HG03571 (cell line): Measurements from ENCODE around the gene TPCN2.

Source experiments
- ATAC-seq: cut with Tn5 transposase; IDR thresholded peaks from one replicate; pipeline ENCODE4 v1.9.1; 2021; ENCODE audit not compliant: unreplicated experiment

TPCN2 gene

DNA sequence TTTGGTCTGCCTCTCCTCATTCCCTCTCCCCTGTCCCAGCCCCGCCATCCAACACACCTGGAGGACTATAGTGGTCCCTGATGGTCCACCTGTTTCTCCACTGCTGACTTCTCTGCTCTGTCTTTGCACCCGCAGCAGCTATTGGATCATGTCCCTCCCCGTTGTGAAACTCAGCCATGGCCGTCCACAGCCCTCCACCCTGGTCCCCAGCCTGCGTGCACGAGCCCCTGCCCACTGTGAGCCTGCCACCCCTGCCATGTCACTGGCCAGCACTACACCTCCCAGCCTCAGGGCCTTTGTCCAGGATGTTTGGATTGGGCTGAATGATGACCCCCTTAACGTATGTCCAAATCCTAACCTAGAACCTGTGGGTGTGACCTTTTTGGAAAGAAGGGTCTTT lies 59.3 kb downstream of the TPCN2 start:
- no peak for ATAC-seq

GRCh38 chr11:69108559-69108958 lies 59.8 kb downstream of the TPCN2 start:
- no peak for ATAC-seq

DNA sequence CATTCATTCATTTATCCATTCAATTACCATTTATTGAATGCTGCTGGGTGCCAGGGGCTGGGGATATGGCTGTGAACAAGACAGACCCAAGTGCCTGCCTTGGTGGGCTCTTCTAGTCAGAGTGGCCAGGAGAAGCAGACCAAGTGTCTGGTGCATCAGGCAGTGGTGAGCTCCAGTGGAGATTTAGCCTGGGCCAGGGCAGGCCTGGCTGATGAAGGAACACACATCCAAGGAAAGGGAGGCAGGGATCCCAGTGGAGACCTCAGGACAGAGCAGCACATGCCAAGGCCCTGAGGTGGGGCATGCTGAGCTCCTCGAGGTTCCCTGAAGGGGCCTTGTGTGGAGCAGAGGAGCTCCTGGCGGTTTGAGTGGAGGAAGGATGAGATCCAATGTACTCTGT lies 60.4 kb downstream of the TPCN2 start:
- no peak for ATAC-seq

DNA sequence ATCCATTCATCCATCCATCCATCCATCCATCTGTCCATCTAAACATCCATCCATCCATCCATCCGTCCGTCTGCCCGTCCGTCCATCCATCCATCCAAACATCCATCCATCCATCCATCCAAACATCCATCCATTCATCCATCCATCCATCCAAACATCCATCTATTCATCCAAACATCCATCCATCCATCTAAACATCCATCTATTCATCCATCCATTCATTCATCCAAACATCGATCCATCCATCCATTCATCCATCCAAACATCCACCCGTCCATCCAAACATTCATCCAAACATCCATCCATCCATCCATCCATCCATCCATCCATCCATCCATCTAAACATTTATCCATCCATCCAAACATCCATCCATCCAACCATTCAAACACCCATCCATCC lies 61.7 kb downstream of the TPCN2 start:
- no peak for ATAC-seq

- no peak for ATAC-seq
These were observed 63.2 kb downstream of the TPCN2 start for GRCh38 chr11:69111624-69112542.

DNA sequence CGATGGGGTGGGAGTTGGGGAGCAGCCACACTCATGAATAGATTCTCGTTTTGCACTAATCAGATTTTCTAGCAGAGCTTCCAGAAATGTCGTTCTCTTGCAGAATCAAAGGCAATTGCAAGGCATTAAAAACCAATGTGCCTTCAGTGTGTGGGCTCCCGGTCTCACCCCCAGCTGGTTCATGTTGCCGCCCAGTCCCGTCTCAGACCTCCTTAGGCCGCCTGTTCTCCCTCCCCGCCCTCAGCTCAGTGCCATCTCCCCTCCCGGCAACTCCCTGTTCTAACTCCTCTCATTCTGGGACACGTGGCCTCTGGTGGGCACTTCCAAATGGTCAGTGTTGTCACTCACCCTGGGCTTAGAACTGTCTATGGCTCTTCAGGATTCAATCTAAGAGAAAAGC lies 64.5 kb downstream of the TPCN2 start:
- no peak for ATAC-seq

DNA sequence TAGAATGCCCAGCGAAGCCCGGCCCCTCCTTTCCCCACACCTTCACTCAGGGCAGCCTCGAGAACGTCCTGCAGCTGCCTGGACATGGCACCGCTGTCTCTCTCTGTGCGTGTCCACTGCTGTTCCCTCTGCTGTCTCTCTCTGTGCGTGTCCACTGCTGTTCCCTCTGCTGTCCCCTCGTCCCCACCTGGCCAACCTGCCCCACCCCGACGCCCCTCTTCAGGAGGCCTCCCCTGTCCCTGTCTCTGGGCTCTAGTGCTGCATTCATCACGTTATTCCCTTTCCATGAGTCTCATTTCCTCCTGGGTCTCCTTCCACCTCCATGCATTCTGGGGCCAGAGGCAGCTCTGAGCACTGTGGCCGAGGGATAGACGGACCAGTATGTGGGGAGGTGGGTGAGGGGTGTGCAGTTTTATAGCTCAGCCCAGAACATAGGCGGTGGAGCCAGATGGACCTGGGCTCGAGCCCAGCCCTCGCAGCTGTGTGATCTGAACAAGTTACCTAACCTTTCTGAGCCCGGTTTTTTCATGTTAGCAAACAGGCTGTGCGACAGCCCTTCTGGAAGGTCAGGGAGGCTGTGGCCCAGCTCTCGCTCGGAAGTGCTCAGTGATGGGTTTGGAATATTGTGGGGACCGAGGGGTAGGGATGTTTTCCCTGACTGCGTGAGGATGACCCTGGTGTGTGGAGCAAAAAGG lies 65.1 kb downstream of the TPCN2 start:
- ATAC-seq = no peak

DNA sequence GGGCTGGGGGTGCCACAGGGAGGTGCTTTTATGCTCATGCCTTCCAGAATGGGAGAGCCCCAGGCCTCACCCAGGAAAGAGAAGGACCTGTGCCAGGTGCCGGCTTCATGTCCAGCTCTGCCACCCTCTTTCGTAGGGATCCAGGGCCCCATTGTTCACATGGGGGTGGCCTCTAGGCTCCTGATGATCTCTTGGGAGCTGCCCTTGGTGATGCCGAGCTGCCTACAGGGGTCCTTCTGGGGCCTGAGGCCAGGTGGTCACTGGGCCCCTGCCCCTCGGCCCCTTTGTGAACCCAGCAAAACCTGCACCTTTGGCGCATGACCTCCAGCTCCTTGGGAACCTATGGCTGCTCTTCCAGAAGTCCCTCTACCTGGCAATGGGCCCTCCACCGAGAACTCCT lies 65.6 kb downstream of the TPCN2 start:
- no peak for ATAC-seq

DNA sequence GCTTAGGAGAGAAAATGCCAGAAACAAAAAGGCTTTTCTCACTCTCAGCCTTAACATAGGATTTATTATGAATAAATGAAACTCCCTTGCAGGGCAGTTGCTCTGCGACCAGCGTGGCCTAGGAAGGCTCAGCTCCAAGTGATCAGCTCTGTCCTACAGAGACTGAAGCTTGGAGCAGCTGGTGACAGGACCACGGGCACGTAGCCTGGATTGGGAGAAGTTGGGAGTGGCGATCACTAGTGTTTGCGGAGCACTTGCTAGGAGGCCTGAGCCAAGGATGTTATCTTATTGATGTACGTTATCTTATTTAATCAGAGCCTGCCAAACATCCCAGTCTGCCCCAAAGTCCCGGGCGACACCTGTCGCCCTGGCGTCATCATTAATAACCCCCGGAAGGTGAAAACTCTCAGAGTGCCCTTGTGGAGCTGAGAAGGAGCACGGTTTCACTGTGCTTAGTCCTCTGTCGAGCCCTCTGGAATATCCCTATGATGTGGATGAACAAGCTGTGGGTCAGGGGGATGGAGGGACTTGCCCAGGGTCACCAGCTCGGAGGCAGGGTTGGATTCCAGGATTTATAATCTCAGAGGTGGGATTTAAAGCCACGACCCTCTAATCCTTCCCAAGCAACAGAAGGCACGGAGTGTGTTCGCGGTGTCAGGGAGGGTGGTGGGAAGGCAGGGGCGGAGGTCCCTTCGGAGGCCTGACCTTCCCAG lies 66.2 kb downstream of the TPCN2 start:
- ATAC-seq = no peak

DNA sequence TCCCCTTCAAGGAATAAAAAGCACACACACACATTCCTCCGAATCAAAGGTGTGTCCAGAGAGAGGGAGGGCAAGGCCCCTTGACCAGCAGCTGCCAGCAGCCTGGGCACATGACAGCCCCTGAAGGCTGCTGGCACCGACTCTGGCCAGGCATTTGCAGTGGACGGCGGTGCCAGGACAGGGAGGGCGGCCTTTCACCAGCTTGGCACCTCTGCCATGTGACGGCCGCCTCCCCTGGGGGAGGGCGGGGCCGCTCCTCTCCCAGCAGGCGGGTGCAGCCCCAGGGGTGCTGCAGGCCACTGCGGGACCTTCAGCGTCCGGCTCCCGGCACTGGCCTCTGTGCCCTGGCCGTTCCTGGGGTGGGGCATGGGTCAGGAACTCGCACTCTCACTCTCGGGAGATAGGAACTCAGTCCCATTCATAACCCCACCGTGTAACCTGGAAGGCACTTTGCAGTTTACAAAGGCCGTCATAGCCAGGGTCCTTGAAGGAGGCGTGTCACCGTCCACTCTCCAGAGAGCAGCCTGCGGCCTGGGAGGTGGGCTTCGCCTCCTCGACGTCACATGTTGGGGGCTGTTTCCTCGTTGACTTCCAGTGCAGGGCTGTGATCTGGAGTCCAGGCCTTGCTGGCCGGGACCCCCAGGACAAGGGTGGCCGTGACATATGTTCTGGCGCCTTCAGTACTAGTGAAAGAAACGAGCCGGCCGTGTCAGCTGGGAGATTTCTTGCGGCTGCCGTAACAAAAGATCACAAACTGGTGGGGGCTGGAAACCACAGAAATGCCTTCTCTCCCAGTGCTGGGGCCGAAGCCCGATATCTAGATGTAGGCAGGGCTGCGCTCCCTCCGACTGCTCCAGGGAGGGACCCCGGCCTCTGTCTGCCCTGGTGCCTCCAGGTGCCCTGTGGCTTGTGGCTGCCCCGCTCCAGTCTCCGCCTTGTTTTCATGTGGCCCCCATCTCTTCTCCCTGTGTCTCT lies 67.1 kb downstream of the TPCN2 start:
- ATAC-seq = no peak

DNA sequence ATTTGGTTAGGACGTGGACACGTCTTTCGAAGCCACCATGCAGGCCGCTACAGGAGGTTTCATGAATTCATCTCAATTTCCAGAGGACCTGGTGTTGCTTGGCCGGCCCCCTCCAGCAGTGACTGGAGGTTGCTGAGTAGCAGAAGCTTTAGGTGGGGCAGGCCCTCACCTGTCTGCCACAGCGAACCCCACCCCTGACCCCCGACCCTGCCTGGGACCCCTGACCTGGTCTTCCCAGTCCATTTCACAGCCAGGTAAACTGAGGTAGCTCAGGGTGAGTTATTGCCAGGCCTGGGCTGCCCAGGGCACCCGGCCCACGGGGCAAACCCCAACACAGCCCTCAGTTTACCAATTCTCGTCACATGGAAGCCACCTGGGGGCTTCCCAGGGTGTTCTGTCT lies 67.9 kb downstream of the TPCN2 start:
- no peak for ATAC-seq

- no peak for ATAC-seq
These were observed 70.5 kb downstream of the TPCN2 start for GRCh38 chr11:69119190-69119589.

- no peak for ATAC-seq
These were observed 71.6 kb downstream of the TPCN2 start for GRCh38 chr11:69120096-69120875.

DNA sequence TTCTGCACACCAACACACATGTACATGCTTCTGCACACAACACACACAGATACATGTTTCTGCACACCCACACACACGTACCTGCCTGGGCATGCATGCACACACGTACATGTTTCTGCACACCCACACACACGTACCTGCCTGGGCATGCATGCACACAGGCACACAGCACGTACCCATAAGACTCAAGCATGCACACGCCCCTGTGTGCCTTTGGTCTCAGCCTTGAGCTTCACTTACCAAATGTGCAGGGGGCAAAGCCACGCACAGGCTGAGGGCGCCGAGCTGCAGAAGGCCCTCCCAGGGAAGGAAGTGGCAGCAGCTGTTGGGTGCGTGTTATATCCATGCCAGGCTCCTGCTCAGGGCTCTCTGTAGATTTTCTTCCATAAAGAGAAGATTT lies 72.3 kb downstream of the TPCN2 start:
- no peak for ATAC-seq

DNA sequence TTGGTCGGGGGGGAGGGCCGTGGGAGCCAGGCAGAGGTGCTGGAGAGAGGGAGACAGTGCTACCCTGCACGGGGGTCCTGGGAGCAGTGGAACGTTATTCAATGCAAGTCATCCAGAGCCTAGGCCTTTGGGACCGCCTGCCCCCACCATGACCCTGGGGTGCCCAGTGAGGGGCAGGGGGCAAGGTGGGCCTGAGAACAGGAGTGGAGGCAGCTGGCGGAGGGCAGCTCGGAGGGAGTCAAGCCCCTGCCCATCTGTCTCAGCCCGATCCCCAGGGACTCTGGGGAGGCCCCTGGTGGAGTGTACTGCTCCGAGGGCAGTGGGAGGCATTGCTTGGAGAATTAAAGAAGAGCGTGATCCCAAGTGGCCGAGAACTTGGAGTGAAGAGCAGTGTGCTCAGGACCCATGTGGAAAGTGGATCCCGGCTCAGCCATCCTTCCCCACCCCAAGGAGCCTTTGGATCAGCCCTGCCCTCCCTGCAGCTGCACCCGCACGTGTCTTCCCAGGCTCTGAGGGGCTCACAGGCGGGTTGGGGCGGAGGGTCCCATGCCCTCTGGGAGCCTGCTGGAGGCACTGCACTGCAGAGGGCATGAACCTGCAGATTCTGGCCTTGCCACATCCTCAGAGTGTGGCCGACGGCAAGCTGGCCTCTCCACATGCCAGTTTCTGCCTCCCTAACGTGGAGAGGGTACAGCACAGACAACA lies 73.0 kb downstream of the TPCN2 start:
- ATAC-seq = no peak

- no peak for ATAC-seq
These were observed 73.5 kb downstream of the TPCN2 start for GRCh38 chr11:69122326-69122629.

DNA sequence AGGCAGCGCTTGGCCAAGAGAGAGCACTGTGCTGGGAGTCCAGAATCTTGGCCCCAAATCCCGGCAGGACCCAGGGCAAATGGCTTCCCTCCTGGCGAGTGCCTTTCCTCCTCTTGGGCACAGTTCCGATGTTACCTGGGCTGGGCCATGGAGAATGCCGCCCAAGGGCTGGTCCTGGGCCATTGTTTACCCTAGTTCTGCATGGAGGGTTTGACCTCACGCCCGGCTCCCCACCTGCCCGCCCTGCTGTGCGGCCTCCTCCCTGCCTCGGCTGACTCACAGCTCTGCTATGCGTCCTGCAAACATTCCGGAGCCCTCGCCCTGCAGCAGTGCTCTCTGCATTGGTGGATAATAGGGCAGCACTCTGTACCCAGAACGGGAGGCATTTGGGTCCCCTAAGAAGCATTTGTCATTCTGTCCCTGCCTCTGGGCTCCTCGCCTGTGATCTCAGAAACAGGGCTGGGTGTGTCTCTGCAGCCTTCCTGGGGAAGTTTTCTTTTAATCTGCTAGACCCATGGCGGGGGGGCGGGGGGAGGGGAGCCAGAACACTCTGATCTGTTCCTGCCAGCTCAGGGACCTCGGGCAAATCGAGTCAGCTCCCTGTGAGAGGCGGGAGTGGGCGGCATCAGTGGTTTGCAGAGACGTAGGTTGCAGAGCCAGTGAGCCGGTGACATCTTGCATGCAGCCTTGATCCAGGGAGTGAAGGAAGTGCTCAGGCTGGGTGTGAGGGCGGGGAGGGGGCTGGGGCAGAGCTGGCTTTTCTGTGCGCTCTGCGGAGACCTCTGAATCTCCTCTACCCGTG lies 74.1 kb downstream of the TPCN2 start:
- no peak for ATAC-seq
